Measurements from ENCODE around the gene C1orf159.

Gene C1orf159

GRCh38 chr1:1033009-1033587 is 82.8 kb downstream of the C1orf159 start:
- DNase-seq = peak; percentile 40

GRCh38 chr1:1032424-1032823 is 83.5 kb downstream of the C1orf159 start:
- DNase-seq = no peak
